Loucy (cell line): ENCODE results near the gene SLC12A2.

Experiments used
- H2AFZ ChIP-seq: fragments of 200-600 bp; sonication (generic); 2 replicates; pipeline ENCODE4 v1.6.0; 2016; ENCODE audit warnings: antibody characterized with exemption, mild to moderate bottlenecking, low read length, moderate library complexity
- H3F3A ChIP-seq: fragments of 200-600 bp; 2 replicates; pipeline ENCODE4 v1.6.0; 2016; ENCODE audit warnings: antibody characterized with exemption, low read depth, mild to moderate bottlenecking
- H3K27me3 ChIP-seq: fragments of 200-600 bp; sonication (generic); 2 replicates; pipeline ENCODE4 v1.6.1; 2014; ENCODE audit warnings: low read length, mild to moderate bottlenecking; ENCODE audit not compliant: insufficient read depth, poor library complexity, severe bottlenecking
- H3K36me3 ChIP-seq: fragments of 200-600 bp; sonication (generic); 2 replicates; pipeline ENCODE4 v1.6.1; 2016; ENCODE audit warnings: low read length; ENCODE audit not compliant: insufficient read depth
- H3K4me1 ChIP-seq: fragments of 200-600 bp; sonication (generic); 2 replicates; pipeline ENCODE4 v1.5.1; 2014; ENCODE audit warnings: low read length, mild to moderate bottlenecking; ENCODE audit not compliant: insufficient read depth, poor library complexity, severe bottlenecking
- H3K4me2 ChIP-seq: fragments of 200-600 bp; sonication (generic); 2 replicates; pipeline ENCODE4 v1.6.0; 2014; ENCODE audit warnings: antibody characterized with exemption, low read length, low read depth, mild to moderate bottlenecking; ENCODE audit not compliant: poor library complexity, severe bottlenecking
- H3K4me3 ChIP-seq: fragments of 200-600 bp; sonication (generic); 2 replicates; pipeline ENCODE4 v1.5.1; 2014; ENCODE audit warnings: low read length, mild to moderate bottlenecking, mixed read lengths; ENCODE audit not compliant: poor library complexity, severe bottlenecking
- H3K79me2 ChIP-seq: fragments of 200-600 bp; sonication (generic); 2 replicates; pipeline ENCODE4 v1.6.1; 2014; ENCODE audit warnings: low read length; ENCODE audit not compliant: insufficient read depth
- H3K9ac ChIP-seq: fragments of 200-600 bp; sonication (generic); 2 replicates; pipeline ENCODE4 v1.6.0; 2014; ENCODE audit warnings: mild to moderate bottlenecking, low read depth, low read length, moderate library complexity; ENCODE audit not compliant: poor library complexity, severe bottlenecking
- H3K9me2 ChIP-seq: fragments of 200-600 bp; sonication (generic); replicated peaks from 2 replicates; pipeline ENCODE4 v1.6.1; 2016; ENCODE audit warnings: low read depth, low read length, mixed read lengths
- H3K9me3 ChIP-seq: fragments of 200-600 bp; sonication (generic); 2 replicates; pipeline ENCODE4 v1.6.1; 2014; ENCODE audit warnings: mild to moderate bottlenecking, antibody characterized with exemption, low read length, low read depth; ENCODE audit not compliant: insufficient read depth
- H4K20me1 ChIP-seq: fragments of 200-600 bp; sonication (generic); 2 replicates; pipeline ENCODE4 v1.6.0; 2014; ENCODE audit warnings: antibody characterized with exemption, low read length, mild to moderate bottlenecking; ENCODE audit not compliant: insufficient read depth, poor library complexity, severe bottlenecking
- EZH2phosphoT487 ChIP-seq: fragments of 200-600 bp; IDR thresholded peaks from 2 replicates; pipeline ENCODE4 v1.6.1; 2018; ENCODE audit warnings: antibody characterized with exemption, mild to moderate bottlenecking, moderate library complexity, borderline replicate concordance
- TF ChIP-seq, protein P1 (sequence below): fragments of 200-600 bp; sonication (generic); conservative IDR thresholded peaks from 2 replicates; pipeline ENCODE4 v1.5.1; 2014; ENCODE audit warnings: mild to moderate bottlenecking, antibody characterized with exemption, low read length

The SLC12A2 gene

DNA sequence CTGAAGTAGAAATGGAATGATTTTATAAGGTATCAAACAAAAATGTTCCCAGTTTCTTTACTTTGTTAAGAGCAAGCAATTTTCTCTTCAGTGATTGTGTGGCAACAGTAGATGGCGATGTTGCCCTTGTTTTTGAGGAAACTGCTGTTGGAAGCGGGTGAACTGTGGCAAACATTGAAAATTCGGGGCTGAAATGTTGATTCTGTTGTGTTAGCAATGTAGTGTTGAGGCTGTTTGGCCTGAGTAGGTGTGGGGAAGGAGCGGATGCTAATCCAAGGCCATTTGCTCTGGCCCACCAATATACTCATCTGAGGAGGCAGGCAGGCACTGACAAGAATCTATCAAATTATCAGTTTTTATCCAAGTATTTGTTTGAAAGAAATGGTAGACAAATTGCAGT is 129.8 kb downstream of the SLC12A2 start:
- Histone ChIP-seq H3K4me3 (no peak overlapping the region), H2AFZ (no peak overlapping the region), H3K27me3 (no peaks in the 10 kb centered on the region), H3K9me2 (no peaks in the 10 kb centered on the region), H3K79me2 (no peaks in the 10 kb centered on the region), H3K9me3 (no peaks in the 10 kb centered on the region), H4K20me1 (no peaks in the 10 kb centered on the region), H3K36me3 (no peaks in the 10 kb centered on the region), H3F3A (no peaks in the 10 kb centered on the region), H3K4me1 (no peaks in the 10 kb centered on the region), H3K9ac (no peak overlapping the region), H3K4me2 (no peak overlapping the region)
- no peak for TF ChIP-seq EZH2phosphoT487
- TF ChIP-seq, protein P1, sequence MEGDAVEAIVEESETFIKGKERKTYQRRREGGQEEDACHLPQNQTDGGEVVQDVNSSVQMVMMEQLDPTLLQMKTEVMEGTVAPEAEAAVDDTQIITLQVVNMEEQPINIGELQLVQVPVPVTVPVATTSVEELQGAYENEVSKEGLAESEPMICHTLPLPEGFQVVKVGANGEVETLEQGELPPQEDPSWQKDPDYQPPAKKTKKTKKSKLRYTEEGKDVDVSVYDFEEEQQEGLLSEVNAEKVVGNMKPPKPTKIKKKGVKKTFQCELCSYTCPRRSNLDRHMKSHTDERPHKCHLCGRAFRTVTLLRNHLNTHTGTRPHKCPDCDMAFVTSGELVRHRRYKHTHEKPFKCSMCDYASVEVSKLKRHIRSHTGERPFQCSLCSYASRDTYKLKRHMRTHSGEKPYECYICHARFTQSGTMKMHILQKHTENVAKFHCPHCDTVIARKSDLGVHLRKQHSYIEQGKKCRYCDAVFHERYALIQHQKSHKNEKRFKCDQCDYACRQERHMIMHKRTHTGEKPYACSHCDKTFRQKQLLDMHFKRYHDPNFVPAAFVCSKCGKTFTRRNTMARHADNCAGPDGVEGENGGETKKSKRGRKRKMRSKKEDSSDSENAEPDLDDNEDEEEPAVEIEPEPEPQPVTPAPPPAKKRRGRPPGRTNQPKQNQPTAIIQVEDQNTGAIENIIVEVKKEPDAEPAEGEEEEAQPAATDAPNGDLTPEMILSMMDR: peak; percentile 67

DNA sequence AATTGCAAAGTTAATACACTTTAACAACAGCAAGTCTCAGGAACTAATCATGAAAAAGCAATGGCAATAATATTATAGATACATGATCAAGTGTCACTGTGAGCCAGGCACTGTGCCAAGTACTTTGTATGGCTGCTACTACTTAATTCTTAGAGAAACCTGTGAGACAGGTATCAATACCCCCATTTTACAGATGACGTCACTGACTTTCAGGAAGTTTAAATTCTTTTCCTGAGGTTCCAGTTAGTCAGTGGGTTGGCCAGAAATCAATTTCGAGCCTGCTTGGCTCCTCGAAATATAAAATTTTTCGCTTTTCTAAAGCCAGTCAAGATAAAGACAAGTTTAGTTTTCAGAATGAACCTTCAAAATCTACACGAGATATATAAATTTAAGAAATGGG is 130.3 kb downstream of the SLC12A2 start:
- Histone ChIP-seq H3K36me3 (no peaks in the 10 kb centered on the region), H3K79me2 (no peaks in the 10 kb centered on the region), H3K27me3 (no peaks in the 10 kb centered on the region), H3K9me2 (no peaks in the 10 kb centered on the region), H3K4me3 (no peak overlapping the region), H4K20me1 (no peaks in the 10 kb centered on the region), H3K9ac (no peak overlapping the region), H2AFZ (no peak overlapping the region), H3K4me1 (no peaks in the 10 kb centered on the region), H3F3A (no peaks in the 10 kb centered on the region), H3K9me3 (no peaks in the 10 kb centered on the region), H3K4me2 (no peak overlapping the region)
- TF ChIP-seq, protein P1: no peak
- TF ChIP-seq EZH2phosphoT487: no peak

DNA sequence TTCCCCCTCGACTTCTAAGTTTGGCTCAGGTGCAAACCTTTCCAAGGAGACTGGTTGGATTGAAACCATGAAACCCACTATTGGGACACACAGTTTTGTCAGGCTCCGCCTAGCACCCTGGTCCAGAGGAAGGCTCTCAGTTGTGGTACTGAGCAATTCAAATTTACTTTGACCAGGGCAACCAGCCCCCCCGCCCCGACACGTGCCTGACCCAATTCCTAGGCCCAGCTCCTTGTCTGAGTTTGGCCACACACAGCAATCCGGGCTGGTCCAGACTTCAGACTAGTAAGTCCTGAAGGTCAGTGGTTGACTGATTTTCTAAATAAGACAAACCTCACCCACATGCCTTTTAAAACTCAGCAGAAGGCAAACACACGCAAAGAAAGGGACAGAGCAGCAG is 132.7 kb downstream of the SLC12A2 start:
- Histone ChIP-seq H3F3A (no peaks in the 10 kb centered on the region), H3K36me3 (no peaks in the 10 kb centered on the region), H3K9ac (no peak overlapping the region), H2AFZ (no peak overlapping the region), H3K27me3 (no peaks in the 10 kb centered on the region), H3K9me2 (no peaks in the 10 kb centered on the region), H3K79me2 (no peaks in the 10 kb centered on the region), H3K4me1 (no peaks in the 10 kb centered on the region), H3K9me3 (no peaks in the 10 kb centered on the region), H4K20me1 (no peaks in the 10 kb centered on the region), H3K4me3 (no peak overlapping the region), H3K4me2 (no peak overlapping the region)
- TF ChIP-seq EZH2phosphoT487: no peak
- TF ChIP-seq, protein P1: no peak
